ENCODE data around the gene LRRK2.

GRCh38 chr12:40238266-40238902 lies 13.6 kb downstream of the LRRK2 start:
- TF ChIP-seq EZH2phosphoT487 (IDR thresholded peaks at IDR 0.05; ENCODE audit: low read depth): no peak
- TF ChIP-seq CTCF (IDR thresholded peaks at IDR 0.05; ENCODE audit: low read depth, low read length): no peak
